ENCODE data around the gene GRAMD1B. TPM values are rescaled to one million over a fixed set of nuclear protein-coding genes. Genes with fewer than 3 reads are reported as not detected.

The GRAMD1B gene
- total RNA-seq, 6 donors from 2014 or later: 5.8 to 132 (median 10.1) TPM

DNA sequence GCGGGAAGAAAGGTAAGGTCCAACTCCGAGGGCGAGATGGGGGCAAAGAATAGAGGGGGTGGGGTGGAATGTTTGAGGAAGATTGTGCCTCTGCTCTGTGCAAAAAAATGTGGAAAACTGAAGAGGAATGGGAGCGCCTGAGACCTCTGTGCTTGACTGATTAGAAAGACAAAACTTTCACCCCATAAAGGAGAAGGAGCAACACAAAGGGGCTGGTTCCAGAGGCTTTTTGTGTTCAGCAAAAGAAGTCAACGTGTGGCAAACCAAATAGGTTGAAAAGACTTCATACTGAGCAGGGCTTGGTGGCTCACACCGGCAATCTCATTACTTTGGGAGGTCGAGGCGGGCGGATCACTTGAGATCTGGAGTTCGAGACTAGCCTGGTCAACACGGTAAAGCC lies 50.8 kb downstream of the GRAMD1B start:
- no peak overlapping the region for H3K4me3 ChIP-seq
- no peaks in the 10 kb centered on the region for H3K36me3 ChIP-seq
- peaks cover 0 to 7% (median 0%) of the 10 kb centered on the region in 4 donors for H3K4me1 ChIP-seq
- H3K27me3 ChIP-seq: no peaks in the 10 kb centered on the region
- no peak overlapping the region for H3K27ac ChIP-seq
- 79 to 80% methylated on average over 11 of the region's 11 CpGs for WGBS, 2 donors
- ATAC-seq (ENCODE audit: low FRiP score in 2 of 2): no peak
- H3K9me3 ChIP-seq: no peaks in the 10 kb centered on the region
- no peak for DNase-seq
- TF ChIP-seq POLR2A (IDR thresholded peaks at IDR 0.05) (no peak), POLR2AphosphoS5 (IDR thresholded peaks at IDR 0.05) (no peak), EP300 (IDR thresholded peaks at IDR 0.05) (no peak)
- TF ChIP-seq, protein P1, sequence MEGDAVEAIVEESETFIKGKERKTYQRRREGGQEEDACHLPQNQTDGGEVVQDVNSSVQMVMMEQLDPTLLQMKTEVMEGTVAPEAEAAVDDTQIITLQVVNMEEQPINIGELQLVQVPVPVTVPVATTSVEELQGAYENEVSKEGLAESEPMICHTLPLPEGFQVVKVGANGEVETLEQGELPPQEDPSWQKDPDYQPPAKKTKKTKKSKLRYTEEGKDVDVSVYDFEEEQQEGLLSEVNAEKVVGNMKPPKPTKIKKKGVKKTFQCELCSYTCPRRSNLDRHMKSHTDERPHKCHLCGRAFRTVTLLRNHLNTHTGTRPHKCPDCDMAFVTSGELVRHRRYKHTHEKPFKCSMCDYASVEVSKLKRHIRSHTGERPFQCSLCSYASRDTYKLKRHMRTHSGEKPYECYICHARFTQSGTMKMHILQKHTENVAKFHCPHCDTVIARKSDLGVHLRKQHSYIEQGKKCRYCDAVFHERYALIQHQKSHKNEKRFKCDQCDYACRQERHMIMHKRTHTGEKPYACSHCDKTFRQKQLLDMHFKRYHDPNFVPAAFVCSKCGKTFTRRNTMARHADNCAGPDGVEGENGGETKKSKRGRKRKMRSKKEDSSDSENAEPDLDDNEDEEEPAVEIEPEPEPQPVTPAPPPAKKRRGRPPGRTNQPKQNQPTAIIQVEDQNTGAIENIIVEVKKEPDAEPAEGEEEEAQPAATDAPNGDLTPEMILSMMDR (IDR thresholded peaks at IDR 0.05): no peak

DNA sequence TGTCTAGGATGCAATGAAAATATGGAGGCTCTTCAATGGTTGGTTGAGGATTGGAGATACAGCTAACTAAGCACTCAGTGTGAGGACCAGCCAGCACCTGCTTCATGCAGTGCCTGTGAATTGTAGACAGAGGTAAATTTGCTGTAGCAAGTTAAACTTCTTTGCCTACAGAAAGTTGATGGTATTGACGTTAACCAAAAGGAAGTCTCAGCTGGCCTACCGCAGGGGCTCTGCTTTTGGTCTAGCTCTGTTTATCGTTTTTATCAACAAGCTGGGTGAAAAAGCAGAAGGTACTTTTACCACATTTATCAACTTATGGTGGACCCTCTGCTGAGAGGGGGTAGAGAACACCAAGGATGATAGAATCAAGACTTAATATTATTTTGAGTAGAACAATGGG lies 51.6 kb downstream of the GRAMD1B start:
- no peak for DNase-seq
- WGBS, 2 donors: 44 to 61% methylated on average over 3 of the region's 3 CpGs
- no peak for TF ChIP-seq EP300 (IDR thresholded peaks at IDR 0.05)
- TF ChIP-seq, protein P1 (IDR thresholded peaks at IDR 0.05): no peak
- TF ChIP-seq POLR2A (IDR thresholded peaks at IDR 0.05): no peak
- no peak for TF ChIP-seq POLR2AphosphoS5 (IDR thresholded peaks at IDR 0.05)

DNA sequence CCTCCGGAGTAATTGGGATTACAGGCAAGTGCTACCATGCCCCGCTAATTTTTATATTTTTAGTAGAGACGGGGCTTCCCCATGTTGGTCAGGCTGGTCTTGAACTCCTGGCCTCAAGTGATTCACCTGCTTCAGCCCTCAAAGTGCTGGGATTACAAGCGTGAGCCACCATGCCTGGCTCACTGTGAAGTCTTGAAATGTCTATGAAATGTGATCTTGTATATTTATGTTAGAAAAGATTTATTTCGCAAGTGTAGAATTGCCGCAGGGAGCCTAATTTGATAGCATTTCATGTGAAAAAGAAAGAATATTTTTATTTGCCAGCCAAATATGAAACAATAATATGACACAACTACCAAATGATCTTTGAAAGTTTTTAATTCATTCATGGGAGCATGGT lies 52.1 kb downstream of the GRAMD1B start:
- no peak for DNase-seq
- 85 to 90% methylated on average over 6 of the region's 6 CpGs for WGBS, 2 donors
- Histone ChIP-seq H3K27ac (no peak overlapping the region), H3K36me3 (no peaks in the 10 kb centered on the region), H3K4me3 (no peak overlapping the region), H3K4me1 (peaks cover 0 to 7% (median 0%) of the 10 kb centered on the region in 4 donors), H3K27me3 (no peaks in the 10 kb centered on the region), H3K9me3 (no peaks in the 10 kb centered on the region)
- no peak for TF ChIP-seq EP300 (IDR thresholded peaks at IDR 0.05)
- TF ChIP-seq, protein P1 (IDR thresholded peaks at IDR 0.05): no peak
- no peak for TF ChIP-seq POLR2AphosphoS5 (IDR thresholded peaks at IDR 0.05)
- TF ChIP-seq POLR2A (IDR thresholded peaks at IDR 0.05): no peak
- ATAC-seq (ENCODE audit: low FRiP score in 2 of 2): no peak

More for the DNA sequence above, 51.6 kb downstream of the GRAMD1B start:
- no peaks in the 10 kb centered on the region for H3K9me3 ChIP-seq
- peaks cover 0 to 7% (median 0%) of the 10 kb centered on the region in 4 donors for H3K4me1 ChIP-seq
- no peaks in the 10 kb centered on the region for H3K36me3 ChIP-seq
- H3K4me3 ChIP-seq: no peak overlapping the region
- no peak overlapping the region for H3K27ac ChIP-seq
- no peak for ATAC-seq (ENCODE audit: low FRiP score in 2 of 2)
- H3K27me3 ChIP-seq: no peaks in the 10 kb centered on the region

DNA sequence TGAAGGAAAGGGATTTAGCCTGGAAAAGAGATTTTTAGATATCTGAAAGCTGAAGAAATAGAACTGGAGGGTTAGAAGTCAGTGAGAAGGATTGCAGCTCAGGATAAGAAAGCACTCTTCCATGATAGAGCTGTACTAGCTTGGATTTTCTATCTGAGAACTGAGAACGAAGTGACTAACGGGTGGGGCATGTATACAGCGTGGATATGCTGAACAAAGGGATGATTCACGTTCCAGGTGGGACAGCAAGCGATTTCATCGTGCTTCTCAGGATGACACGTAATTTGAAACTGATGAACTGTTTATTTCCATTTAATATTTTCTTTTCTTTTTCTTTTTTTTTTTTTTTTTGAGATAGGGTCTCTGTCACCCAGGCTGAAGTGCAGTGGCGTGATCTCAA lies 53.0 kb downstream of the GRAMD1B start:
- no peak for TF ChIP-seq POLR2AphosphoS5 (IDR thresholded peaks at IDR 0.05)
- TF ChIP-seq EP300 (IDR thresholded peaks at IDR 0.05): no peak
- TF ChIP-seq, protein P1 (IDR thresholded peaks at IDR 0.05): no peak
- TF ChIP-seq POLR2A (IDR thresholded peaks at IDR 0.05): no peak
- Histone ChIP-seq H3K9me3 (no peaks in the 10 kb centered on the region), H3K27me3 (no peaks in the 10 kb centered on the region), H3K27ac (no peak overlapping the region), H3K36me3 (no peaks in the 10 kb centered on the region), H3K4me1 (peaks cover 0 to 6% (median 0%) of the 10 kb centered on the region in 4 donors), H3K4me3 (no peak overlapping the region)
- DNase-seq (no peak), ATAC-seq (ENCODE audit: low FRiP score in 2 of 2) (no peak)
- WGBS, 2 donors: 80 to 83% methylated on average over 8 of the region's 8 CpGs

- no peak overlapping the region for H3K4me3 ChIP-seq
- DNase-seq (no peak), ATAC-seq (ENCODE audit: low FRiP score in 2 of 2) (no peak)
- peaks cover 0 to 2% (median 0%) of the 10 kb centered on the region in 4 donors for H3K4me1 ChIP-seq
- no peaks in the 10 kb centered on the region for H3K36me3 ChIP-seq
- 43 to 57% methylated on average over 4 of the region's 4 CpGs for WGBS, 2 donors
- H3K27ac ChIP-seq: no peak overlapping the region
- H3K9me3 ChIP-seq: no peaks in the 10 kb centered on the region
- TF ChIP-seq POLR2AphosphoS5 (IDR thresholded peaks at IDR 0.05): no peak
- TF ChIP-seq, protein P1 (IDR thresholded peaks at IDR 0.05): no peak
- TF ChIP-seq POLR2A (IDR thresholded peaks at IDR 0.05): no peak
- TF ChIP-seq EP300 (IDR thresholded peaks at IDR 0.05): no peak
- H3K27me3 ChIP-seq: no peaks in the 10 kb centered on the region
Observed at GRCh38 chr11:123483466-123483865, 53.4 kb downstream of the GRAMD1B start.
